ENCODE data around the gene ROR2. TPM values are rescaled to one million over a fixed set of nuclear protein-coding genes. Genes with fewer than 3 reads are reported as not detected.

The ROR2 gene
- total RNA-seq, 2 experiments from 2014 or later = not detected

DNA sequence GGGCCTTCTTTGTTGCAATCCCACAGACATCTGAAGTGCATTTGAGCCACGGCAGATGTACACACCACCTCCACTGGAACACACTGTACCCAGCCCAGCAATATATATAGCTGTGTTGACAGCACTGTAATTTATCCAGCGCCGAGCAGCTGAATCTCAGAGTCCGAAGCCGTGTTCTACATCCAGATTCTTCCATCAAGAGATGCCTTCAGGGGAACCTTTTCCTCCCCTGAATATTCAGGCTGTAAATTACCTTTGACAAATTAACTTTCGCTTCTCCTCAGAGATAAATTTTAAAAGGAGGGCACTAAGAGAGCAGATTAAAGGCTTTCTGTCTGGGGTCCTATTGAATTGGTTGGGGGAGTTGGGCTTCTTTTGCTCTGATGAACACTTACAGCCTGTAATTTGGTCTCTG, 76.4 kb downstream of the ROR2 start:
- H3K4me1 Mint-ChIP-seq (ENCODE audit: low read depth) = no peaks in the 10 kb centered on the region
- no peak for TF ChIP-seq CTCF (IDR thresholded peaks at IDR 0.05)
- ChIA-PET CTCF (no interaction called here), POLR2A (no interaction called here)
- H3K36me3 Mint-ChIP-seq (ENCODE audit: low read depth) = no peaks in the 10 kb centered on the region
- H3K9me3 Mint-ChIP-seq = no peaks in the 10 kb centered on the region
- Histone ChIP-seq H3K4me3 (ENCODE audit: low read length) (no peak overlapping the region), H3K27ac (ENCODE audit: low read depth in 1 of 2, low read length in 2 of 2) (no peak overlapping the region), H3K36me3 (ENCODE audit: insufficient read depth, low read length) (no peaks in the 10 kb centered on the region), H3K4me1 (ENCODE audit: insufficient read depth, low read length) (no peaks in the 10 kb centered on the region), H3K27me3 (ENCODE audit: control insufficient read depth in 1 of 2, insufficient read depth in 2 of 2, low read length in 2 of 2) (no peaks in the 10 kb centered on the region), H3K9me3 (ENCODE audit: control insufficient read depth in 1 of 2, insufficient read depth in 1 of 2, low read length in 2 of 2) (no peaks in the 10 kb centered on the region)
- H3K27me3 Mint-ChIP-seq = no peaks in the 10 kb centered on the region
- intact Hi-C loops (cut with DNase I, micrococcal nuclease) = no loop called here
- H3K27ac Mint-ChIP-seq = no peak overlapping the region
- ATAC-seq (ENCODE audit: poor library complexity) = no peak
- no peak overlapping the region for H3K4me3 Mint-ChIP-seq
- DNase-seq = no peak

GRCh38 chr9:91868732-91869391, 81.2 kb downstream of the ROR2 start:
- H3K36me3 ChIP-seq (ENCODE audit: insufficient read depth, low read length) = no peaks in the 10 kb centered on the region
- no peak overlapping the region for H3K4me3 Mint-ChIP-seq
- no peaks in the 10 kb centered on the region for H3K4me1 Mint-ChIP-seq (ENCODE audit: low read depth)
- POLR2A ChIA-PET = no interaction called here
- ATAC-seq (ENCODE audit: poor library complexity) (no peak), DNase-seq (no peak)
- H3K9me3 ChIP-seq (ENCODE audit: control insufficient read depth in 1 of 2, insufficient read depth in 1 of 2, low read length in 2 of 2) = no peaks in the 10 kb centered on the region
- no peak overlapping the region for H3K27ac ChIP-seq (ENCODE audit: low read depth in 1 of 2, low read length in 2 of 2)
- intact Hi-C loops (cut with DNase I, micrococcal nuclease) = no loop called here
- no peak for TF ChIP-seq CTCF (IDR thresholded peaks at IDR 0.05)
- peaks cover 0 to 5% of the 10 kb centered on the region in 2 experiments for H3K27me3 ChIP-seq (ENCODE audit: control insufficient read depth in 1 of 2, insufficient read depth in 2 of 2, low read length in 2 of 2)
- H3K36me3 Mint-ChIP-seq (ENCODE audit: low read depth) = no peaks in the 10 kb centered on the region
- no peaks in the 10 kb centered on the region for H3K4me1 ChIP-seq (ENCODE audit: insufficient read depth, low read length)
- no peaks in the 10 kb centered on the region for H3K9me3 Mint-ChIP-seq
- CTCF ChIA-PET = no interaction called here
- peaks cover 5% of the 10 kb centered on the region for H3K27me3 Mint-ChIP-seq
- H3K4me3 ChIP-seq (ENCODE audit: low read length) = no peak overlapping the region
- no peak overlapping the region for H3K27ac Mint-ChIP-seq

DNA sequence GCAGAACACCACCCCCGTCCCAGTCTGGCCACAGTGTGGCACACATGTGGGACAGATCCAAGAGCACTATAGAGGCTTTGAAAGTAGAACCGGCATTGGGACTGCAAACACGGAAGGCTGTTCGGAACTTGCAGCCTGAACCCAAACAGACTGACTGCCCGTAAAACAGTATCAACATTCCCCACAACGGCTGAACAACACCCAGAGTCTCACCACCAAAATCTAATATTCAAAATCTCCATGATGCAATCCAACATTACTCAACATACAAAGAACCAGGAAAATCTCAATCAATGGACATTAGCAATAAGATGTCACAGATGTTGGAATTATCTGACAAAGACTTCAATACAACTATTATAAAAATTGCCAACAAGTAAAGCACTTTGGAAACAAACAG, 82.3 kb downstream of the ROR2 start:
- no peak for DNase-seq
- Mint-ChIP-seq H3K9me3 (no peaks in the 10 kb centered on the region), H3K27ac (no peak overlapping the region), H3K27me3 (peaks cover 11% of the 10 kb centered on the region), H3K4me1 (ENCODE audit: low read depth) (no peaks in the 10 kb centered on the region), H3K36me3 (ENCODE audit: low read depth) (no peaks in the 10 kb centered on the region), H3K4me3 (no peak overlapping the region)
- no peak for TF ChIP-seq CTCF (IDR thresholded peaks at IDR 0.05)
- no peak overlapping the region for H3K4me3 ChIP-seq (ENCODE audit: low read length)
- ChIA-PET POLR2A (no interaction called here), CTCF (no interaction called here)
- peaks cover 0 to 5% of the 10 kb centered on the region in 2 experiments for H3K27me3 ChIP-seq (ENCODE audit: control insufficient read depth in 1 of 2, insufficient read depth in 2 of 2, low read length in 2 of 2)
- no peak for ATAC-seq (ENCODE audit: poor library complexity)
- no peaks in the 10 kb centered on the region for H3K36me3 ChIP-seq (ENCODE audit: insufficient read depth, low read length)
- no peaks in the 10 kb centered on the region for H3K4me1 ChIP-seq (ENCODE audit: insufficient read depth, low read length)
- intact Hi-C loops (cut with DNase I, micrococcal nuclease) = no loop called here
- H3K27ac ChIP-seq (ENCODE audit: low read depth in 1 of 2, low read length in 2 of 2) = no peak overlapping the region
- no peaks in the 10 kb centered on the region for H3K9me3 ChIP-seq (ENCODE audit: control insufficient read depth in 1 of 2, insufficient read depth in 1 of 2, low read length in 2 of 2)

Data from CD4-positive, alpha-beta T cell (primary cell).